Gastrocnemius medialis (tissue), 4 donors: ENCODE measurements around the gene OPRM1. TPM values are rescaled to one million over a fixed set of nuclear protein-coding genes. Genes with fewer than 3 reads are reported as not detected.

Experiments used
- ATAC-seq, 2 donors: fragments of 150-250 bp; one replicate each; pipeline ENCODE4 v1.9.1; 2016
- DNase-seq, 2 donors: peaks; one replicate each; pipeline ENCODE4 v3.0.0-alpha.2; 2019
- H3K27ac ChIP-seq, 4 donors: fragments of 200-600 bp; sonication (generic); 1 replicate in 1 of 4; 2 replicates in 3 of 4; pipeline ENCODE4 v1.5.1; 2016 to 2018; ENCODE audit warnings: mild to moderate bottlenecking in 2 of 4, moderate library complexity in 1 of 4
- H3K27me3 ChIP-seq, 3 donors: fragments of 200-600 bp; sonication (generic) in 2 of 3; 1 replicate in 1 of 3; 2 replicates in 2 of 3; pipeline versions ENCODE4 v1.5.1 to v1.6.0; 2016 to 2019; ENCODE audit warnings: mild to moderate bottlenecking in 1 of 3, moderate library complexity in 1 of 3
- H3K36me3 ChIP-seq, 2 donors: fragments of 200-600 bp; sonication (generic) in 1 of 2; one replicate each; pipeline ENCODE4 v1.5.1; 2017 to 2018
- H3K4me1 ChIP-seq, 2 donors: fragments of 200-600 bp; sonication (generic) in 1 of 2; one replicate each; pipeline ENCODE4 v1.5.1; 2016 to 2017; ENCODE audit warnings: mild to moderate bottlenecking in 2 of 2
- H3K4me3 ChIP-seq, 4 donors: fragments of 200-600 bp; sonication (generic) in 3 of 4; 1 replicate in 1 of 4; 2 replicates in 3 of 4; pipeline ENCODE4 v1.5.1; 2016 to 2019; ENCODE audit warnings: mild to moderate bottlenecking in 2 of 4
- H3K9me3 ChIP-seq, 3 donors: fragments of 200-600 bp; sonication (generic) in 2 of 3; 1 replicate in 1 of 3; 2 replicates in 2 of 3; pipeline ENCODE4 v1.5.1; 2016 to 2019
- CTCF ChIP-seq, 5 experiments: fragments of 450-650 bp in 3 of 5; fragments of 200-600 bp in 2 of 5; sonication (generic) in 2 of 5; IDR thresholded peaks in 4 of 5; conservative IDR thresholded peaks in 1 of 5; 1 replicate in 4 of 5; 2 replicates in 1 of 5; pipeline ENCODE4 v1.5.1; 2016 to 2019; ENCODE audit warnings: antibody characterized with exemption in 5 of 5, mild to moderate bottlenecking in 3 of 5, moderate library complexity in 3 of 5
- POLR2A ChIP-seq, 2 donors: fragments of 450-650 bp; IDR thresholded peaks; one replicate each; pipeline ENCODE4 v1.6.1; 2017; ENCODE audit warnings: antibody characterized with exemption in 2 of 2, mild to moderate bottlenecking in 2 of 2, moderate library complexity in 2 of 2
- in situ Hi-C, 4 donors: fragments of 200-750 bp; cut with MboI; loops; one replicate each; pipeline versions ENCODE4 v1.15.0 to v1.8.0; 2017; ENCODE audit warnings: low sequenced_read_pairs in 4 of 4
- intact Hi-C: fragments of 100-400 bp; cut with DNase I; formaldehyde crosslinking; loops from one replicate; pipeline ENCODE4 v1.15.1; 2023; ENCODE audit warnings: low total_unique reads
- total RNA-seq, 4 donors: library from RNA; depleted of rRNA; stranded (reverse); fragments of >200 nt; gene quantifications; one replicate each; pipeline versions ENCODE4 v1.1.0 to v1.2.3, GENCODE V29; 2016

The OPRM1 gene
- total RNA-seq, 4 donors from 2014 or later: not detected

GRCh38 chr6:154206996-154207395 is 168.0 kb downstream of the OPRM1 start:
- H3K36me3 ChIP-seq: no peaks in the 10 kb centered on the region
- H3K4me3 ChIP-seq: no peak overlapping the region
- no peaks in the 10 kb centered on the region for H3K4me1 ChIP-seq
- ATAC-seq (no peak), DNase-seq (no peak)
- in situ Hi-C loops: no loop called here
- no peaks in the 10 kb centered on the region for H3K27me3 ChIP-seq
- H3K27ac ChIP-seq: no peak overlapping the region
- intact Hi-C loops: no loop called here
- H3K9me3 ChIP-seq: no peaks in the 10 kb centered on the region
- TF ChIP-seq CTCF (IDR thresholded peaks at IDR 0.05 in 4 of 5, conservative IDR thresholded peaks at IDR 0.05 in 1 of 5) (no peak), POLR2A (IDR thresholded peaks at IDR 0.05) (no peak)

GRCh38 chr6:154209555-154209954 is 170.5 kb downstream of the OPRM1 start:
- TF ChIP-seq POLR2A (IDR thresholded peaks at IDR 0.05): no peak
- Histone ChIP-seq H3K4me1 (no peaks in the 10 kb centered on the region), H3K36me3 (no peaks in the 10 kb centered on the region), H3K27ac (no peak overlapping the region), H3K27me3 (no peaks in the 10 kb centered on the region), H3K4me3 (no peak overlapping the region), H3K9me3 (no peaks in the 10 kb centered on the region)
- in situ Hi-C loops: no loop called here
- no peak for DNase-seq
- intact Hi-C loops: no loop called here
- no peak for ATAC-seq

GRCh38 chr6:154210678-154211077 is 171.6 kb downstream of the OPRM1 start:
- in situ Hi-C loops (no loop called here), intact Hi-C loops (no loop called here)
- TF ChIP-seq POLR2A (IDR thresholded peaks at IDR 0.05) (no peak), CTCF (IDR thresholded peaks at IDR 0.05 in 4 of 5, conservative IDR thresholded peaks at IDR 0.05 in 1 of 5) (no peak)
- no peaks in the 10 kb centered on the region for H3K36me3 ChIP-seq
- no peak overlapping the region for H3K4me3 ChIP-seq
- no peaks in the 10 kb centered on the region for H3K4me1 ChIP-seq
- no peaks in the 10 kb centered on the region for H3K9me3 ChIP-seq
- no peak overlapping the region for H3K27ac ChIP-seq
- H3K27me3 ChIP-seq: no peaks in the 10 kb centered on the region
- ATAC-seq: no peak
- DNase-seq: no peak

- no peak overlapping the region for H3K4me3 ChIP-seq
- ATAC-seq (no peak), DNase-seq (no peak)
- no peaks in the 10 kb centered on the region for H3K4me1 ChIP-seq
- H3K9me3 ChIP-seq: no peaks in the 10 kb centered on the region
- TF ChIP-seq POLR2A (IDR thresholded peaks at IDR 0.05) (no peak), CTCF (IDR thresholded peaks at IDR 0.05 in 4 of 5, conservative IDR thresholded peaks at IDR 0.05 in 1 of 5) (no peak)
- no peaks in the 10 kb centered on the region for H3K27me3 ChIP-seq
- H3K36me3 ChIP-seq: no peaks in the 10 kb centered on the region
- intact Hi-C loops (no loop called here), in situ Hi-C loops (no loop called here)
- no peak overlapping the region for H3K27ac ChIP-seq
These were observed 174.7 kb downstream of the OPRM1 start for GRCh38 chr6:154213782-154214181.

- no peak overlapping the region for H3K4me3 ChIP-seq
- H3K36me3 ChIP-seq: no peaks in the 10 kb centered on the region
- TF ChIP-seq POLR2A (IDR thresholded peaks at IDR 0.05) (no peak), CTCF (IDR thresholded peaks at IDR 0.05 in 4 of 5, conservative IDR thresholded peaks at IDR 0.05 in 1 of 5) (no peak)
- no peak overlapping the region for H3K27ac ChIP-seq
- no peaks in the 10 kb centered on the region for H3K9me3 ChIP-seq
- in situ Hi-C loops: no loop called here
- no peaks in the 10 kb centered on the region for H3K4me1 ChIP-seq
- DNase-seq (no peak), ATAC-seq (no peak)
- no peaks in the 10 kb centered on the region for H3K27me3 ChIP-seq
- intact Hi-C loops: no loop called here
These were observed 179.3 kb downstream of the OPRM1 start for GRCh38 chr6:154218301-154218700.
